H1 (cell line): ENCODE data around the gene RFX3. TPM values are rescaled to one million over a fixed set of nuclear protein-coding genes. Genes with fewer than 3 reads are reported as not detected.

Source experiments
- POU5F1 ChIP-seq: IDR thresholded peaks from 2 replicates; pipeline ENCODE4 v1.6.1; 2011; ENCODE audit warnings: low read depth, mild to moderate bottlenecking, low read length, moderate library complexity
- TAF1 ChIP-seq: IDR thresholded peaks from 2 replicates; pipeline ENCODE4 v1.6.1; 2011; ENCODE audit warnings: mild to moderate bottlenecking, low read depth, low read length
- polyA plus RNA-seq, 7 experiments: library from polyadenylated mRNA; depleted of rRNA in 3 of 7; stranded (reverse) in 5 of 7; unstranded in 2 of 7; fragments of >200 nt in 5 of 7; fragments of 200-250 nt in 2 of 7; gene quantifications; 1 replicate in 5 of 7; 2 replicates in 1 of 7; 4 replicates in 1 of 7; pipeline versions ENCODE4 v1.2.1 to v1.2.3, GENCODE V29; 2011 to 2013; ENCODE audit warnings: missing spikeins in 2 of 7, mixed read lengths in 2 of 7
- total RNA-seq: library from RNA; stranded (reverse); fragmentation: NEBNext Ultra II Directional; extraction: Animal tissue kit (Norgen Biotek cat#: 25700); gene quantifications from 2 replicates; pipeline ENCODE4 v1.2.1, GENCODE V29; 2021

The RFX3 gene
- total and polyA plus RNA-seq, 2 of the 8 experiments (the other 6 are each of a cell fraction or from before 2014, with no cell fraction given): 4.9 to 22.6 TPM

GRCh38 chr9:3173374-3173773 is 352.4 kb downstream of the RFX3 start (continued):
- TF ChIP-seq POU5F1 (no peak), TAF1 (no peak)
- TF ChIP-seq, all 59 proteins: peak for 0
